ENCODE measurements around the gene CAVIN3.

Gene CAVIN3

GRCh38 chr11:6320411-6321155 is at the start of gene CAVIN3:
CAVIN3 (minus strand) TSS chr11:6320501; CDS start chr11:6320476, 25 bp downstream.
- peak; percentile 94 for DNase-seq (ENCODE audit: low spot score)
- H3K4me3 ChIP-seq: peak within 1 kb of the TSS; percentile 92
- TF ChIP-seq, protein P1, sequence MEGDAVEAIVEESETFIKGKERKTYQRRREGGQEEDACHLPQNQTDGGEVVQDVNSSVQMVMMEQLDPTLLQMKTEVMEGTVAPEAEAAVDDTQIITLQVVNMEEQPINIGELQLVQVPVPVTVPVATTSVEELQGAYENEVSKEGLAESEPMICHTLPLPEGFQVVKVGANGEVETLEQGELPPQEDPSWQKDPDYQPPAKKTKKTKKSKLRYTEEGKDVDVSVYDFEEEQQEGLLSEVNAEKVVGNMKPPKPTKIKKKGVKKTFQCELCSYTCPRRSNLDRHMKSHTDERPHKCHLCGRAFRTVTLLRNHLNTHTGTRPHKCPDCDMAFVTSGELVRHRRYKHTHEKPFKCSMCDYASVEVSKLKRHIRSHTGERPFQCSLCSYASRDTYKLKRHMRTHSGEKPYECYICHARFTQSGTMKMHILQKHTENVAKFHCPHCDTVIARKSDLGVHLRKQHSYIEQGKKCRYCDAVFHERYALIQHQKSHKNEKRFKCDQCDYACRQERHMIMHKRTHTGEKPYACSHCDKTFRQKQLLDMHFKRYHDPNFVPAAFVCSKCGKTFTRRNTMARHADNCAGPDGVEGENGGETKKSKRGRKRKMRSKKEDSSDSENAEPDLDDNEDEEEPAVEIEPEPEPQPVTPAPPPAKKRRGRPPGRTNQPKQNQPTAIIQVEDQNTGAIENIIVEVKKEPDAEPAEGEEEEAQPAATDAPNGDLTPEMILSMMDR (IDR thresholded peaks at IDR 0.05): no peak

DNA sequence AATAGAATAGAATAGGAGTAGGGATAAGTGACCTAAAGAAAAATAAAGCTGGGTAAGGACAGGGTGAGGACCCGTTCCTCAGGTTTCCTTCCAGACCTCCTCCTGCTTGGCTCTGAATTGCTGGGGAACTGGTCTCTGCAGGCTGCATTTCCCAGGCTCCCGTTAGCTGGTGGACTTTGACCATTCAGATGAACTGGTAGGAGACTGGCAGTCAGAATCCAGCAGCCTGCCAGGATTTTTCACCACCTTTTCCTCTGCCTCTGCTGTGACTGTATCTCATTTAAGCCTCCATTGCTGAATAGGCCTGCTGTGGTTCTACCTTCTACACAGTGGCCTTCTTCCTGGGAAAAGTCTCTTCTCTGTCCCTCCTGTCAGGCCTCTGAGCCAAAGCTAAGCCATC is 45.4 kb upstream of the CAVIN3 start:
- H3K27ac ChIP-seq: no peak overlapping the region
- DNase-seq (ENCODE audit: low spot score): no peak
- H3K4me3 ChIP-seq: no peak overlapping the region
- TF ChIP-seq, protein P1 (IDR thresholded peaks at IDR 0.05): no peak

More at GRCh38 chr11:6320411-6321155, at the start of gene CAVIN3:
- H3K27ac ChIP-seq: peak within 1 kb of the TSS; percentile 98 to 100

GRCh38 chr11:6362873-6363678 is 42.8 kb upstream of the CAVIN3 start:
- peak; percentile 89 for DNase-seq (ENCODE audit: low spot score)
- H3K27ac ChIP-seq: peak overlapping the region; percentile 85 to 94
- H3K4me3 ChIP-seq: peak overlapping the region; percentile 59
- TF ChIP-seq, protein P1 (IDR thresholded peaks at IDR 0.05): peak; percentile 69

DNA sequence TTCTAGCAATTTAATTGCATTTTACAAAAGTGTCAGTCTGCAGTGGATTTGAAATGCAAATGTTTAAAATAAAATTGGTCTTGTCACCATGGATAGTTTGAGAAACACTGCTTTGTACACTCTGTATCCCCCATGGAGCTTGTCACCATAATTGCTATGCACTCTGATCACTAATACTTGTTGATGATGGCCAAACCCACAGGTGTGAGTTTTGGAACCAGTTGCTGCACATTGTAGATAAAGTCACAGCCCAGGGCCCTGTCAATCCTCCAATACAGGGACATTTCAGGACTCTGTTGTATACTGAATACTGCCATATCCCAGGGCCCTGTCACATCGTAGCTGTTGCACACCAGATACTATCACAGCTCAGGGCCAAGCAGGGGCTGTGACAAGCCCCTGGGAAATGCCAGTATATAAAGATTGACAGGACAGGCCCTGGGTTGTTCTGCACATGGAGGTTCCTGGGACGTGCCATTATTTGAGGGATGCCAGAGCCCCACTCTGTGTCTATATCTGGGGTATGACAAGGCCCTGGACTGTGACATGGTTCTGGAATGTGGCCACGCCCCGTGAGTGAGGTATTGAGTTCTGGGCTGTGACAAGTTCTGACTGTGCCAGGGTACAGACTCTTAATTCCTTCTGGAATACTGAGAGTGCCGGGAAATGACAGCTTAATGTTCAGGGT is 42.0 kb upstream of the CAVIN3 start:
- TF ChIP-seq, protein P1 (IDR thresholded peaks at IDR 0.05): no peak
- Histone ChIP-seq H3K4me3 (peak overlapping the region; percentile 59), H3K27ac (peak overlapping the region; percentile 85 to 94)
- DNase-seq (ENCODE audit: low spot score): peak; percentile 92

- peak overlapping the region; percentile 21 to 65 for H3K27ac ChIP-seq
- no peak for DNase-seq (ENCODE audit: low spot score)
- H3K4me3 ChIP-seq: no peak overlapping the region
- TF ChIP-seq, protein P1 (IDR thresholded peaks at IDR 0.05): no peak
These were observed 39.9 kb upstream of the CAVIN3 start for GRCh38 chr11:6360183-6360582.

- TF ChIP-seq, protein P1 (IDR thresholded peaks at IDR 0.05): no peak
- peak; percentile 83 for DNase-seq (ENCODE audit: low spot score)
- Histone ChIP-seq H3K4me3 (no peak overlapping the region), H3K27ac (peak overlapping the region; percentile 70 to 82)
These were observed 36.9 kb upstream of the CAVIN3 start for GRCh38 chr11:6357222-6357621.

Data from coronary artery (tissue), 2 donors.